ENCODE data around the gene IFT52. TPM values are rescaled to one million over a fixed set of nuclear protein-coding genes. Genes with fewer than 3 reads are reported as not detected.
"Not testable (repeated sequence)": the region's sequence is repeated elsewhere in the genome, so short reads cannot be mapped to it uniquely, and the experiment has no call there.

Gene IFT52
- total RNA-seq, 1 experiment from 2014 or later: 23.0 TPM

DNA sequence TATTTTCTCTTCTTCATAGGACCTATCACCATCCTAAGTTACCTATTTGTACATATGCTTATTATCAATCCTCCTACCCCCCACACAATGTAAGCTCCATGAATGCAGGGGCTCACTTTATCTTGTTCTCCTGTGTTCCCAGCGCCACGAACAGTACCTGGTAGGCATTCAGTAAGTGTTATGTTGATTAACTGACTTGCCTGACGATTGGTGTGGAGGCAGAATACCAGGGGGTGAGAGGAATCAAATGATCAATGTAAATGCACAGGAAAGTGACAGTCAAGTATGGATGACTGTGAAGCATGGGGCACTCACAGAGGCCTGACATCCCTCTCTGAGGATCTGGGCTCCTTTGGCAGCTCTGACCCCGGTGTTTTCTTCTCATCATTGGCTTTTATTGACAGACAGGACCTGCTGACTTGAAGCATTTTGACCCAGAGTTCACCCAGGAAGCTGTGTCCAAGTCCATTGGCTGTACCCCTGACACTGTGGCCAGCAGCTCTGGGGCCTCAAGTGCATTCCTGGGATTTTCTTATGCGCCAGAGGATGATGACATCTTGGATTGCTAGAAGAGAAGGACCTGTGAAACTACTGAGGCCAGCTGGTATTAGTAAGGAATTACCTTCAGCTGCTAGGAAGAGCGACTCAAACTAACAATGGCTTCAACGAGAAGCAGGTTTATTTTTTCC is 6.1 kb upstream of the IFT52 start:
- DNase-seq (no peak), ATAC-seq (no peak)
- Histone ChIP-seq H3K36me3 (ENCODE audit: low read depth, low read length) (no peaks in the 10 kb centered on the region), H4K20me1 (ENCODE audit: low read length) (no peaks in the 10 kb centered on the region), H3K4me2 (ENCODE audit: low read length) (no peak overlapping the region), H2AFZ (ENCODE audit: low read length) (no peak overlapping the region), H3F3A (ENCODE audit: low read length, unreplicated experiment) (no peaks in the 10 kb centered on the region), H3K9me3 (ENCODE audit: low read length) (no peaks in the 10 kb centered on the region), H3K4me1 (ENCODE audit: insufficient read depth, low read length) (no peaks in the 10 kb centered on the region), H3K79me2 (ENCODE audit: low read length) (no peaks in the 10 kb centered on the region), H3K4me3 (ENCODE audit: low read length) (no peak overlapping the region), H3K9ac (ENCODE audit: low read length) (no peak overlapping the region), H3K9me2 (replicated peaks; ENCODE audit: low read length) (no peaks in the 10 kb centered on the region), H3K27ac (ENCODE audit: low read length) (no peak overlapping the region), H3K27me3 (ENCODE audit: low read length) (no peaks in the 10 kb centered on the region)
- TF ChIP-seq EZH2 (IDR thresholded peaks at IDR 0.05; ENCODE audit: low read length, unreplicated experiment) (no peak), EZH2phosphoT487 (IDR thresholded peaks at IDR 0.05; ENCODE audit: borderline replicate concordance, low read length) (no peak), CTCF (conservative IDR thresholded peaks at IDR 0.05; ENCODE audit: low read depth, low read length) (no peak)
- CTCF ChIA-PET: interaction anchor here (0.7 kb wide), 1 partner anchor 532 kb away, joined by 4 read pairs; no protein-coding TSS in a partner anchor
- POLR2A ChIA-PET (ENCODE audit: unreplicated experiment): no interaction called here
- BruUV-seq (replicated peaks): no TSS peak
- intact Hi-C loops (cut with micrococcal nuclease): no loop called here

DNA sequence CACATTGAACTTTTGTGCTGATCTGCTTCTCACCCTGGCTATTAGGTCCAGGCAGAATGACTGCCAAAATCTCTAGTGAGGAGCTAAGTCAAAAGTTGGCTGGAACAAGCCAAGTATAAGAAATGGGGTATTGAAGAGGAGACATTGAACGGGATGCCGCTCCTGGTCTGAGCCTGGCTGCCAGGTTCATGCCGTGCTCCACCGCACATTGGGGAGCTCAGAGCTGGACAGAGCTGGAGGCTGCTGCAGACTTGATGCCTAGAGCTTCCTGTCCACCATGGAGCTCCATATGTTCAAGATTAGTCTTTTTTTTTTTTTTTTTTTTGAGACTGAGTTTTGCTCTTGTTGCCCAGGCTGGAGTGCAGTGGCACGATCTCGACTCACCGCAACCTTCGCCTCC is 4.1 kb upstream of the IFT52 start:
- no peaks in the 10 kb centered on the region for H3K9me2 ChIP-seq (replicated peaks; ENCODE audit: low read length)
- TF ChIP-seq EZH2phosphoT487 (IDR thresholded peaks at IDR 0.05; ENCODE audit: borderline replicate concordance, low read length): no peak
- no peak for TF ChIP-seq EZH2 (IDR thresholded peaks at IDR 0.05; ENCODE audit: low read length, unreplicated experiment)
- TF ChIP-seq CTCF (conservative IDR thresholded peaks at IDR 0.05; ENCODE audit: low read depth, low read length): no peak

GRCh38 chr20:43588526-43588925 is 2.2 kb upstream of the IFT52 start:
- H4K20me1 ChIP-seq (ENCODE audit: low read length); H3K4me3 ChIP-seq (ENCODE audit: low read length); H3F3A ChIP-seq (ENCODE audit: low read length, unreplicated experiment); intact Hi-C loops (cut with micrococcal nuclease); POLR2A ChIA-PET (ENCODE audit: unreplicated experiment); H3K36me3 ChIP-seq (ENCODE audit: low read depth, low read length); H3K9me2 ChIP-seq (replicated peaks; ENCODE audit: low read length); H3K27me3 ChIP-seq (ENCODE audit: low read length); DNase-seq; CTCF ChIA-PET; H3K9me3 ChIP-seq (ENCODE audit: low read length); BruUV-seq (replicated peaks); ATAC-seq; H3K27ac ChIP-seq (ENCODE audit: low read length); H3K9ac ChIP-seq (ENCODE audit: low read length); H2AFZ ChIP-seq (ENCODE audit: low read length); H3K4me2 ChIP-seq (ENCODE audit: low read length): not testable (repeated sequence)
- H3K79me2 ChIP-seq (ENCODE audit: low read length): peaks cover 20% of the 10 kb centered on the region
- peaks cover 14% of the 10 kb centered on the region for H3K4me1 ChIP-seq (ENCODE audit: insufficient read depth, low read length)

More for the DNA sequence above, 4.1 kb upstream of the IFT52 start:
- Histone ChIP-seq H3K79me2 (ENCODE audit: low read length) (peaks cover 7% of the 10 kb centered on the region), H3K4me2 (ENCODE audit: low read length) (no peak overlapping the region), H4K20me1 (ENCODE audit: low read length) (no peaks in the 10 kb centered on the region), H3K4me3 (ENCODE audit: low read length) (no peak overlapping the region), H3K4me1 (ENCODE audit: insufficient read depth, low read length) (peaks cover 6% of the 10 kb centered on the region), H3K36me3 (ENCODE audit: low read depth, low read length) (no peaks in the 10 kb centered on the region), H3K27me3 (ENCODE audit: low read length) (no peaks in the 10 kb centered on the region), H3F3A (ENCODE audit: low read length, unreplicated experiment) (no peaks in the 10 kb centered on the region), H3K27ac (ENCODE audit: low read length) (no peak overlapping the region), H3K9ac (ENCODE audit: low read length) (no peak overlapping the region), H3K9me3 (ENCODE audit: low read length) (no peaks in the 10 kb centered on the region), H2AFZ (ENCODE audit: low read length) (no peak overlapping the region)
- ChIA-PET POLR2A (ENCODE audit: unreplicated experiment) (no interaction called here), CTCF (interaction anchor here (0.6 kb wide), 1 partner anchor 73 kb away, joined by 6 read pairs; no protein-coding TSS in a partner anchor)
- no TSS peak for BruUV-seq (replicated peaks)
- ATAC-seq (no peak), DNase-seq (no peak)
- intact Hi-C loops (cut with micrococcal nuclease): no loop called here

Measured in PC-3 (cell line).